ENCODE results near the gene APOL6.
A peak's percentile ranks its signal among the peaks of the same experiment; 100 is the strongest.

The APOL6 gene

GRCh38 chr22:35601743-35602615 is 46.3 kb upstream of the APOL6 start:
- TF ChIP-seq POLR2AphosphoS5 (IDR thresholded peaks at IDR 0.05; ENCODE audit: low read depth): no peak
- TF ChIP-seq SPI1 (IDR thresholded peaks at IDR 0.05; ENCODE audit: borderline replicate concordance, low read depth): peak; percentile 45; the same call in 1 of the 2 replicates
- peak; percentile 83 to 90 for DNase-seq (ENCODE audit: low read depth in 1 of 2, low spot score in 1 of 2)
- Histone ChIP-seq H3K27me3 (ENCODE audit: insufficient read depth, poor library complexity, severe bottlenecking) (no peaks in the 10 kb centered on the region), H3K27ac (replicated peaks) (no peak overlapping the region), H3K4me3 (replicated peaks; ENCODE audit: insufficient read depth, low read length) (no peak overlapping the region)

GRCh38 chr22:35604621-35605368 is 43.5 kb upstream of the APOL6 start:
- H3K4me3 ChIP-seq (replicated peaks; ENCODE audit: insufficient read depth, low read length): no peak overlapping the region
- TF ChIP-seq CTCF (IDR thresholded peaks at IDR 0.05; ENCODE audit: insufficient read depth, low read length) (no peak), GABPA (IDR thresholded peaks at IDR 0.05; ENCODE audit: low read depth) (no peak), REST (IDR thresholded peaks at IDR 0.05; ENCODE audit: insufficient replicate concordance, low read depth) (no peak), POLR2AphosphoS5 (IDR thresholded peaks at IDR 0.05; ENCODE audit: low read depth) (peak; percentile 57; the same call in 1 of the 2 replicates), SPI1 (IDR thresholded peaks at IDR 0.05; ENCODE audit: borderline replicate concordance, low read depth) (peak; percentile 49; the same call in 1 of the 2 replicates)
- no peak overlapping the region for H3K27ac ChIP-seq (replicated peaks)
- H3K27me3 ChIP-seq (ENCODE audit: insufficient read depth, poor library complexity, severe bottlenecking): no peaks in the 10 kb centered on the region
- DNase-seq (ENCODE audit: low read depth in 1 of 2, low spot score in 1 of 2): peak; percentile 34 to 73

GRCh38 chr22:35605369-35605680 is 42.9 kb upstream of the APOL6 start:
- Histone ChIP-seq H3K4me3 (replicated peaks; ENCODE audit: insufficient read depth, low read length) (no peak overlapping the region), H3K27me3 (ENCODE audit: insufficient read depth, poor library complexity, severe bottlenecking) (no peaks in the 10 kb centered on the region), H3K27ac (replicated peaks) (no peak overlapping the region)
- DNase-seq (ENCODE audit: low read depth in 1 of 2, low spot score in 1 of 2): no peak
- no peak for TF ChIP-seq SPI1 (IDR thresholded peaks at IDR 0.05; ENCODE audit: borderline replicate concordance, low read depth)
- TF ChIP-seq CTCF (IDR thresholded peaks at IDR 0.05; ENCODE audit: insufficient read depth, low read length): no peak
- TF ChIP-seq GABPA (IDR thresholded peaks at IDR 0.05; ENCODE audit: low read depth): no peak
- TF ChIP-seq POLR2AphosphoS5 (IDR thresholded peaks at IDR 0.05; ENCODE audit: low read depth): no peak
- no peak for TF ChIP-seq REST (IDR thresholded peaks at IDR 0.05; ENCODE audit: insufficient replicate concordance, low read depth)

- TF ChIP-seq POLR2AphosphoS5 (IDR thresholded peaks at IDR 0.05; ENCODE audit: low read depth): no peak
- DNase-seq (ENCODE audit: low read depth in 1 of 2, low spot score in 1 of 2): no peak
- H3K27me3 ChIP-seq (ENCODE audit: insufficient read depth, poor library complexity, severe bottlenecking): no peaks in the 10 kb centered on the region
- H3K27ac ChIP-seq (replicated peaks): no peak overlapping the region
- no peak overlapping the region for H3K4me3 ChIP-seq (replicated peaks; ENCODE audit: insufficient read depth, low read length)
These were observed 42.3 kb upstream of the APOL6 start for GRCh38 chr22:35605851-35606481.

Data from HL-60 (cell line).